ENCODE measurements around the gene RIPPLY2. TPM values are rescaled to one million over a fixed set of nuclear protein-coding genes. Genes with fewer than 3 reads are reported as not detected.

The RIPPLY2 gene
- total and polyA plus RNA-seq, 9 of the 15 experiments (the other 6 are each of a cell fraction or from before 2014, with no cell fraction given): not detected

DNA sequence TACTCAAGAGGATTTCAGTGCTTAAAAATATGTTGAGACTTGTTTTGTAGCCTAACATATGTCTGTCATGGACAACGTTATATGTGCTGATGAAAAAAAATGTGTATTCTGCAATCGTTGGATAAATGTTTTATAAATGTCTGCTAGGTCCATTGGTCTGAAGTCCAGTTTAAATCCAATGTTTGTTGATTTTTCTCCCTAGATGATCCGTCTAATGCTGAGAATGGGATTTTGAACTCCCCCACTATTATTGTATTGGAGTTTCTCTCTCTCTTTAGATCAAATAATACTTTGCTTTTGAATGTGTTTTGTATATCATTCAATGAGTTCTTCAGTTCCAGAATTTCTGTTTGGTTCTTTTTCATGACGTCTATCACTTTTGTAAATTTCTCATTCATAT lies 51.2 kb downstream of the RIPPLY2 start:
- Histone ChIP-seq H2AFZ (ENCODE audit: low read depth, low read length) (no peak overlapping the region), H3K36me3 (ENCODE audit: control insufficient read depth, insufficient read depth, low read length) (no peaks in the 10 kb centered on the region), H3K4me2 (ENCODE audit: insufficient read depth, low read length) (no peak overlapping the region), H4K20me1 (replicated peaks; ENCODE audit: control insufficient read depth, insufficient read depth, low read length) (no peaks in the 10 kb centered on the region), H3K4me1 (replicated peaks in 1 of 2; ENCODE audit: control insufficient read depth in 2 of 2, insufficient read depth in 2 of 2, low read length in 2 of 2) (no peaks in the 10 kb centered on the region), H3K79me2 (ENCODE audit: control insufficient read depth, insufficient read depth, low read length) (peaks cover 28% of the 10 kb centered on the region; the same call in 2 of the 3 replicates), H3K9ac (ENCODE audit: insufficient read depth in 1 of 2, low read depth in 2 of 2, low read length in 2 of 2) (no peak overlapping the region), H3K4me3 (no peak overlapping the region), H3K9me3 (replicated peaks; ENCODE audit: control insufficient read depth, insufficient read depth, low read depth, low read length) (0 out of 2 replicates have a peak, but pooled peaks cover 1% of the 10 kb centered on the region), H3K27ac (ENCODE audit: extremely low read depth, low read depth, low read length) (no peak overlapping the region), H3K27me3 (ENCODE audit: control insufficient read depth in 2 of 2, insufficient read depth in 2 of 2, low read length in 2 of 2) (no peaks in the 10 kb centered on the region), H3K9me1 (ENCODE audit: control insufficient read depth, insufficient read depth, low read length) (no peaks in the 10 kb centered on the region)
- BruUV-seq (replicated peaks): no TSS peak
- FAIRE-seq (no peak), ATAC-seq (no peak), DNase-seq (ENCODE audit: extremely low read depth in 1 of 4, low spot score in 3 of 4) (no peak)
- TF ChIP-seq BRD4 (IDR thresholded peaks at IDR 0.05): no peak
- no peak for TF ChIP-seq DACH1 (IDR thresholded peaks at IDR 0.05; ENCODE audit: partially characterized antibody)
- no peak for TF ChIP-seq ARID2 (IDR thresholded peaks at IDR 0.05)
- TF ChIP-seq CGGBP1 (CRISPR knock-in tag; IDR thresholded peaks at IDR 0.05): no peak
- TF ChIP-seq SREBF2 (CRISPR knock-in tag; IDR thresholded peaks at IDR 0.05): no peak
- TF ChIP-seq, protein P1, sequence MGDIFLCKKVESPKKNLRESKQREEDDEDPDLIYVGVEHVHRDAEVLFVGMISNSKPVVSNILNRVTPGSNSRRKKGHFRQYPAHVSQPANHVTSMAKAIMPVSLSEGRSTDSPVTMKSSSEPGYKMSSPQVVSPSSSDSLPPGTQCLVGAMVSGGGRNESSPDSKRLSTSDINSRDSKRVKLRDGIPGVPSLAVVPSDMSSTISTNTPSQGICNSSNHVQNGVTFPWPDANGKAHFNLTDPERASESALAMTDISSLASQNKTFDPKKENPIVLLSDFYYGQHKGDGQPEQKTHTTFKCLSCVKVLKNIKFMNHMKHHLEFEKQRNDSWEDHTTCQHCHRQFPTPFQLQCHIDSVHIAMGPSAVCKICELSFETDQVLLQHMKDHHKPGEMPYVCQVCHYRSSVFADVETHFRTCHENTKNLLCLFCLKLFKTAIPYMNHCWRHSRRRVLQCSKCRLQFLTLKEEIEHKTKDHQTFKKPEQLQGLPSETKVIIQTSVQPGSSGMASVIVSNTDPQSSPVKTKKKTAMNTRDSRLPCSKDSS (IDR thresholded peaks at IDR 0.05; ENCODE audit: low read depth, partially characterized antibody): peak; percentile 31
- no peak for TF ChIP-seq POLR2AphosphoS5 (IDR thresholded peaks at IDR 0.05; ENCODE audit: control insufficient read depth, insufficient read depth, low read depth, low read length)
- TF ChIP-seq EP400 (IDR thresholded peaks at IDR 0.05): no peak
- no peak for TF ChIP-seq DNMT1 (IDR thresholded peaks at IDR 0.05)
- no peak for TF ChIP-seq CBFB (CRISPR knock-in tag; IDR thresholded peaks at IDR 0.05)
- TF ChIP-seq JUN (IDR thresholded peaks at IDR 0.05; ENCODE audit: borderline replicate concordance, low read depth, low read length): no peak
- no peak for TF ChIP-seq JUN (CRISPR knock-in tag; IDR thresholded peaks at IDR 0.05; ENCODE audit: borderline replicate concordance)
- TF ChIP-seq CBX3 (IDR thresholded peaks at IDR 0.05; ENCODE audit: borderline replicate concordance in 1 of 2, low read length in 2 of 2): peak in 1 of 2 experiments; percentile 44; a peak in 1 of 3 replicates
- TF ChIP-seq BRCA1 (IDR thresholded peaks at IDR 0.05): no peak
- TF ChIP-seq BRCA1 (CRISPR knock-in tag; IDR thresholded peaks at IDR 0.05): no peak
- TF ChIP-seq, protein P2, sequence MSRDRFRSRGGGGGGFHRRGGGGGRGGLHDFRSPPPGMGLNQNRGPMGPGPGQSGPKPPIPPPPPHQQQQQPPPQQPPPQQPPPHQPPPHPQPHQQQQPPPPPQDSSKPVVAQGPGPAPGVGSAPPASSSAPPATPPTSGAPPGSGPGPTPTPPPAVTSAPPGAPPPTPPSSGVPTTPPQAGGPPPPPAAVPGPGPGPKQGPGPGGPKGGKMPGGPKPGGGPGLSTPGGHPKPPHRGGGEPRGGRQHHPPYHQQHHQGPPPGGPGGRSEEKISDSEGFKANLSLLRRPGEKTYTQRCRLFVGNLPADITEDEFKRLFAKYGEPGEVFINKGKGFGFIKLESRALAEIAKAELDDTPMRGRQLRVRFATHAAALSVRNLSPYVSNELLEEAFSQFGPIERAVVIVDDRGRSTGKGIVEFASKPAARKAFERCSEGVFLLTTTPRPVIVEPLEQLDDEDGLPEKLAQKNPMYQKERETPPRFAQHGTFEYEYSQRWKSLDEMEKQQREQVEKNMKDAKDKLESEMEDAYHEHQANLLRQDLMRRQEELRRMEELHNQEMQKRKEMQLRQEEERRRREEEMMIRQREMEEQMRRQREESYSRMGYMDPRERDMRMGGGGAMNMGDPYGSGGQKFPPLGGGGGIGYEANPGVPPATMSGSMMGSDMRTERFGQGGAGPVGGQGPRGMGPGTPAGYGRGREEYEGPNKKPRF (IDR thresholded peaks at IDR 0.05; ENCODE audit: low read depth, low read length): no peak
- POLR2A ChIA-PET: no interaction called here
- intact Hi-C loops (cut with micrococcal nuclease): no loop called here
- WGBS (ENCODE audit: insufficient coverage, low coverage, missing lambda C conversion rate): 79% methylated on average over 4 of the region's 4 CpGs
- in situ Hi-C loops (cut with MboI): no loop called here
- CTCF ChIA-PET (ENCODE audit: low intra/inter-chr PET ratio): no interaction called here
